Measurements from ENCODE around the gene CBX7. TPM values are rescaled to one million over a fixed set of nuclear protein-coding genes. Genes with fewer than 3 reads are reported as not detected.

The CBX7 gene
- total and polyA plus RNA-seq, 9 of the 15 experiments (the other 6 are each of a cell fraction or from before 2014, with no cell fraction given), result 0.04 to 5.2 (median 2.8) TPM

GRCh38 chr22:39139933-39140332 is 12.5 kb downstream of the CBX7 start (continued):
- TF ChIP-seq U2AF2 (optimal IDR thresholded peaks at IDR 0.05; ENCODE audit: low read depth, low read length), result no peak
- TF ChIP-seq ZBTB8A (IDR thresholded peaks at IDR 0.05; ENCODE audit: partially characterized antibody), result no peak
- no peak for TF ChIP-seq BRF1 (IDR thresholded peaks at IDR 0.05; ENCODE audit: borderline replicate concordance, extremely low read depth, insufficient read length)
- no peak for TF ChIP-seq ZNF212 (CRISPR knock-in tag; IDR thresholded peaks at IDR 0.05)
- no peak for TF ChIP-seq NR2C2 (CRISPR knock-in tag; IDR thresholded peaks at IDR 0.05)
- no peak for TF ChIP-seq NR2C2 (tag; IDR thresholded peaks at IDR 0.05)
- no peak for TF ChIP-seq SRF (CRISPR knock-in tag; IDR thresholded peaks at IDR 0.05)
- no peak for TF ChIP-seq TEAD2 (tag; IDR thresholded peaks at IDR 0.05)
- TF ChIP-seq NFXL1 (CRISPR knock-in tag; IDR thresholded peaks at IDR 0.05), result no peak

GRCh38 chr22:39138357-39138997 is 14.0 kb downstream of the CBX7 start:
- no peak for DNase-seq (ENCODE audit: extremely low read depth in 1 of 4, low spot score in 3 of 4)
- Histone ChIP-seq H3K27ac (ENCODE audit: extremely low read depth, low read depth, low read length) (no peak overlapping the region), H3K9ac (ENCODE audit: insufficient read depth in 1 of 2, low read depth in 2 of 2, low read length in 2 of 2) (0 out of 4 replicates have a peak overlapping the region, but pooled peaks of 1 of the 2 experiments have one; percentile 45), H3K27me3 (ENCODE audit: control insufficient read depth in 2 of 2, insufficient read depth in 2 of 2, low read length in 2 of 2) (no peaks in the 10 kb centered on the region), H3K4me1 (replicated peaks in 1 of 2; ENCODE audit: control insufficient read depth in 2 of 2, insufficient read depth in 2 of 2, low read length in 2 of 2) (peaks cover 0 to 18% of the 10 kb centered on the region in 2 experiments; a peak in 2 of 5 replicates), H3K36me3 (ENCODE audit: control insufficient read depth, insufficient read depth, low read length) (no peaks in the 10 kb centered on the region), H2AFZ (ENCODE audit: low read depth, low read length) (no peak overlapping the region), H3K4me3 (no peak overlapping the region), H3K79me2 (ENCODE audit: control insufficient read depth, insufficient read depth, low read length) (no peaks in the 10 kb centered on the region), H4K20me1 (replicated peaks; ENCODE audit: control insufficient read depth, insufficient read depth, low read length) (no peaks in the 10 kb centered on the region), H3K9me3 (replicated peaks; ENCODE audit: control insufficient read depth, insufficient read depth, low read depth, low read length) (no peaks in the 10 kb centered on the region), H3K9me1 (ENCODE audit: control insufficient read depth, insufficient read depth, low read length) (no peaks in the 10 kb centered on the region), H3K4me2 (ENCODE audit: insufficient read depth, low read length) (no peak overlapping the region)
- FAIRE-seq, result no peak
- WGBS (ENCODE audit: insufficient coverage, low coverage, missing lambda C conversion rate), result 43% methylated on average over 4 of the region's 14 CpGs
- no peak for ATAC-seq
- ChIA-PET POLR2A (no interaction called here), CTCF (ENCODE audit: low intra/inter-chr PET ratio) (no interaction called here)
- no TSS peak for BruUV-seq (replicated peaks)
- in situ Hi-C loops (cut with MboI), result no loop called here
- intact Hi-C loops (cut with micrococcal nuclease), result no loop called here
- TF ChIP-seq SREBF1 (IDR thresholded peaks at IDR 0.05; ENCODE audit: borderline replicate concordance, low read depth, low read length) (no peak), PKNOX1 (IDR thresholded peaks at IDR 0.05) (no peak), ILF3 (IDR thresholded peaks at IDR 0.05; ENCODE audit: borderline replicate concordance) (no peak), DMBX1 (CRISPR knock-in tag; IDR thresholded peaks at IDR 0.05; ENCODE audit: borderline replicate concordance) (no peak), GABPB1 (CRISPR knock-in tag; IDR thresholded peaks at IDR 0.05) (no peak), HIVEP1 (CRISPR knock-in tag; IDR thresholded peaks at IDR 0.05) (no peak), CTBP1 (IDR thresholded peaks at IDR 0.05; ENCODE audit: borderline replicate concordance) (no peak), TAF15 (IDR thresholded peaks at IDR 0.05; ENCODE audit: low read depth, low read length) (no peak), HCFC1 (IDR thresholded peaks at IDR 0.05; ENCODE audit: low read depth, low read length) (no peak), HMGN3 (IDR thresholded peaks at IDR 0.05; ENCODE audit: borderline replicate concordance, extremely low read depth, insufficient read length, low read depth, low read length) (no peak)

Measured in K562 (cell line).